Measurements from ENCODE around the gene UBN2.

- TF ChIP-seq EZH2phosphoT487 (IDR thresholded peaks at IDR 0.05; ENCODE audit: borderline replicate concordance, low read depth, low read length) = no peak
- TF ChIP-seq CTCF (conservative IDR thresholded peaks at IDR 0.05; ENCODE audit: low read length) = no peak
Observed at GRCh38 chr7:139271718-139272628, 40.9 kb downstream of the UBN2 start.
